ENCODE measurements around the gene UQCRC1.

UQCRC1 gene

DNA sequence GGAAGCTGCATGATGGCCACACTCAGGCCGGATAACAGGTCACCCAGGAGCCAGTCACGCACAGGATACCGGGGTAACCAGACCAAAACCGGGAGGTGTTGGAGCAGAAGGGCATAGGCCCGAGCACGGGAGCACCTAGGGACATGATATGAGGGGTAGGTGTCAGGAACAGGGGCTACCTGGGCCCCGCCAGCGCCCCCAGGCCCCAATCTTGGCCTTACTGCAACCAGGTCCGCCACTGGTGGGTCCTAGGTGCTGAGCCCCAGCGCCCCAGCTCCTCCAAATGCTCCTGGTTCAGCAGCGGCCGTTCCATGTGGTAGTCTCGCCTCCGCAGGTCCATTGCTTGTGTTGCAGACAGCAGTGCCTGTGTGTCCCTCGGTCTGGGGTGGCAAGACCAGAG, 23.8 kb upstream of the UQCRC1 start:
- no peak for DNase-seq

DNA sequence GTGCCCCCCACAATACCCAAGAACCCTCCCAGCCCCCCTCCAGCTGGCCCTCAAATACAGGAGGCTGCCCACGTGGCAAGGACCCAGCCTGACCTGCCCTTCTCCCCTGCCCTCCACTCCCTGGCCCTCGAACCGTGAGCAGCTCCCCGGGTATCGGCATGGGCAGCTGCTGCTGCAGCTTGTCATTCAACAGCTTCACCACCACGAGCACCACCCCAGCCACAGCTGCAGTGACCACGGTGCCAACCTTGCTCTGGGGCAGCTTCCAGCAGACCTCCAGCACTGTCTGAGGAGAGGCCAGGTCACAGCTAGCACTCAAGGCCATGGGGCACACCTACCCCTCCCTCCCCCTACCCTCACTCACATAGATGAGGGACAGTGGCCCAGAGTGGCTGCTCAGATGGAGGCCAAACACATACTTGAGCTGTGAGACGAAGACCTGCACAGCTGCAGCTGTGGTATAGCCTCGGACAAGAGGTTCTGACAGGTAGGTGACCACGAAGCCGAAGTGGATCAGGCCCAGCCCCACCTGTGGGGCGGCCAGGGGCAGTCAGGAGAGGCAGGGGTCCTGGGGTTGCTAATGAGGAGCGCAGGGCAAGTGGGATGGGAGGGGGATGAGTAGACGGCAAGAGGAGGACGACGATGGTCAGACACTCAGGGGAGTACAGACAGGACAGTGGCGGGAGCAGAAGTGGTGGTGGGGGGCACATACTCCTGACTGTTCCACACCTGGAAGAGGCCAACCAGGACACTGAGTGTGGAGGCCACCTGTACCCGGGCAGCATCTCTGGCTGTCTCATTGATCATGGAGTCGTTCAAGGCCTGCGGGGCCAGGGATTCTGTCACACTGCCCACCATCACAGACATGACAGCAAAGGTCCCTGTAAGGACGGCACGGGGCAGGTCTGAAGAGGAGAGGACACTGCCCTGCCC, 22.3 kb upstream of the UQCRC1 start:
- no peak for DNase-seq

DNA sequence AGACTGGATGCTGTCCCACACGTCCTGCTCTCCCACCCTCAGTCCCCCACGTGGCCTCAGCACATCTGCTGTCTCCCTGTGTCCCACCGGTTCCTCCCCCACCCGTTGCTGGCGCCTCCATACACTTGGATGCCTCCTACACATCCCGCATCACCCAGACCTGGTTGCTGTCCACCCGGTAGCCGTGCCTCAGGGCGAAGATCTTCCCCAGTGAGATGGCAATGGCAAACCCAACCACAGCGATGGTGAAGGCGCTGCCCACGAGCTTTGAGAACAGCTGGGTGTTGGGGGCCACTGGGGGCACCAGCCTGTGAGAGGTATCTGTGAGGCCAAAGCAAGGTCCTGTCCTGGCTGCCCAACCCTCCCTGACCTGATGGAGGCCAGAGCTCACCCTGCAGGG, 21.4 kb upstream of the UQCRC1 start:
- no peak for DNase-seq

DNA sequence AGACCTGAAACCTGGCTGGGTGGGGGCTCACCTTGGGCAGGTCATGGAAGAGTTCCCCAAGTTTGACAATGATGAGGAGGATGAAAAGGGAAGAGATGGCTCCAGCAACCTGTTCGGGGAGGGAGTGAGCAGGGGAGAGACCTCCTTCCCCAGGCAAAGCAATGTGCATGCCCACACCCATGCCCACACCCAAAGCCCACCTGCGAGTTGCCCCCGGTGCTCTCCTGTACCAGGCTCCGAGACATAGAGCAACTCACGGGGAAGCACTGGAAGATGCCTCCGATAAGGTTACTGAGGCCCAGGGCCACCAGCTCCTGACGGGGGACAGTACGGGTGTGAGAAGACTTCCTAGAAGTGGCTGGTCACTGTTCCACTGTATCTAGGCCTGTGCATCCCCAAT, 21.0 kb upstream of the UQCRC1 start:
- DNase-seq: no peak

DNA sequence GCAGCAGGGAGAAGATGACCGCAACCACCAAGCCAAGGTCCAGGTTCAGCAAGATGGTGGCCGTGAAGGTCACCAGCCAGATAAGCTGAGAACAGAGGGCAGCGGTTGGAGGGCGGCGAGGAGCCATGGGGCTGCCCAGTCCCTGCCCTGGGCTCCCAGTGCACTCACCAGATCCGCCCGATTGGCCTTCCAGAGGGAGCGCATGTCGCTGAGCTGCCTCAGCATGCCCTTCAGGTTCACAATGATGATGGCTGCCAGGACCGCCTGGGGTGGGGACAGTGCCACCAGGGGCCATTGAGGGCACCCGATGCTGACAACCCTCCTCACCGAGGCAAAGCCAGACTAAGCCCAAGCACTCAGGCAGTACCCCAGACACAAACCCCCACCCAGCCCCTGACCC, 20.4 kb upstream of the UQCRC1 start:
- no peak for DNase-seq

DNA sequence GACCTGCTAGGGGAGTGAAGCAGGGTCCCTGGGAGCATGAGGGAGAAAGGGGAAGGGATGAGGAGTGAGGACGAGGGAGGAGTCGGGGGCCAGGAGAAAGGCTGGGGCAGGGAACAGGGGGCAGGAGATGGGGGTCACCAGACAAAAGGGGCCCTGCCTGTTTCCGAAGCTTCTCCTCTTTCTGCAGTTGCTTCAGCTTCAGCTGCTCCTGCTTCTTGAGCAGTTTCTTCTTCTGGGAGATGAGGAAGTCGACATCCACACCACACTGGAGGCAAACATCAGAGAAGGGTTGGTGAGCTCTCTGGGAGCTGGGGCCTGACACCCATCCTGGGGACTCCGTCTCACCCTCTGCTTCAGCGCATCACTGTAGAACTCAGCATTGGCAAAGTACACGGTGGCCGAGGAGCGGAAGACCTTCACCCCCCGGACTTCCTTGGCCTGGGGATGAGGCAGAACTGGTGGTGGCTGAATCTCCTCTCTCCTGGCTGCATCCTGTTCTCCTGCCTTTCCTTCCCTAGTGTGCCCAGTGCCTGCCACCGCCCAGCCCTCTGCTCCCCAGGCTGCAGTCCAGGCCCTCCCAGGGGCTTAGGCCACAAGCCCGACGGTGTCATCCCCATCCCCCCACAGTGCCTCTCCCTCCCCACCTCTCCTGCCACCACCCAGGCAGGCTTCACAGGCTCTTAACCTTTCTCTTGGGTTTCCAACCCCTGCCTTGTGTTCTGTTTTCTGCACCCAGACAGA, 19.0 kb upstream of the UQCRC1 start:
- no peak for DNase-seq

DNA sequence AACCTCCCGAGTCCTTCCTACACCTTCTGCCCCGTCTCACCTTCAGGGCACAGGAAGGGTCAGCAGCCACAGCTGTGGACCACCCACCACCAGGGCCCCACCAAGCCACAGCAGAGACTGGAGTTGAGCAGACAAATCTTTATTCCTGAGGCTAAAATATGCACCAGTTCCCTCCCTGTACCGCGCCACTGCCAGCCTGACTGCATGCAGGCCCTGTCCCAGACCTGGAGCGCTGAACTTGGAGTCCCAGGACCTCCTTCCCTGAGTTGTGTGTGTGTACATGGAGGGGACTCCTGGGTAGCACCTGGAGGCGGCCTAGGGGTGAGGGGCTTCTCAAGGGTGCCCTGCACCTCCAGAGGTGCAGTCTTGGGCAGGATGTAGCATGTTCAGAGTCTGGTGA, 16.2 kb upstream of the UQCRC1 start:
- no peak for DNase-seq

DNA sequence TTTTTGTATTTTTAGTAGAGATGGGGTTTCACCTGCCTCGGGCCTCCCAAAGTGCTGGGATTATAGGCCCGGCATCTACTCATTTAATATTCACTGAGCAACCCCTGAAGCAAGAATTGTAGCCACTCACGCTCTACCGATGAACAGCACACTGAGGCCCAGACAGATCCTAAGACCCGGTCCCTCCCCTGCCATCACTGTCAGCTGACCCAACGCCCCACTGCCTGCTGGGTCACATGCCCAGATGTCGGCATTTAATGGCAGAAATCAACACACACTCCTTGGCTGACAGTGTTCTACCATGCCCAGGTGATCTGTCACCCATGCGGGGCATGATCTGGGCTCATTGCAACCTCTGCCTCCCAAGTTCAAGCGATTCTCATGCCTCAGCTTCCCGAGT, 15.3 kb upstream of the UQCRC1 start:
- no peak for DNase-seq

DNA sequence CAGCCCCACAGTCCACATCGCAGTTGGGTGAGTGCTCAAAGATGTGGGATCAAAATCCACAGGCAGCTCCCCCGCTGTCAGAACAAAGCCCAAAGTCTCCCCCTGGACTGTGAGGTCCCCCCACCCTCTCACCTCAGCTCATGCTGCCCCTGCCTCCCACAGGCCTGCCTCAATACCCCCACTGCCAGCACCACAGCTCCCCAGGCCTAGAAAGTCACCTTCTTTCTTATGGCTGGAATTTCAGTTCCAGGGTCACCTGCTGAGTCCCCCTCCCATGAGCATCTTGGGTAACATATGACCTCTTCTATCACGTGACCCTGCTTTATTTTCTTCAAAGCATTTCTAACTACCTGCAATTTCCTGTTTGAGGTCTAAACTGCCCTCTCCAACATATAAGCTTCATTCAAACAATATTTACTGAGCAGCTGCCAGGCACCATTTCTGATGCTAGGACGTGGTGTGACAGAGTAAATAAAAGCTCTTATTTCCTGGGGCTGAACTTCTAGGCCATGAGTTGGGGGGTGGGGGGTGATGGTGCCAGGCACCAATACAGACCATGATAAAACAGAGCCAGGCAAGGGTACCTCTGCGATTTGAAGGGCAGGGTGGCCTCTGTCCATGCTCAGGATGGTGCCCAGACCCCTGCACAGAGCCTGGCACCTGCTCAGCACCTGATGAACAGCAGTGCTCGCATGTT, 14.6 kb upstream of the UQCRC1 start:
- peak; percentile 78 for DNase-seq

DNA sequence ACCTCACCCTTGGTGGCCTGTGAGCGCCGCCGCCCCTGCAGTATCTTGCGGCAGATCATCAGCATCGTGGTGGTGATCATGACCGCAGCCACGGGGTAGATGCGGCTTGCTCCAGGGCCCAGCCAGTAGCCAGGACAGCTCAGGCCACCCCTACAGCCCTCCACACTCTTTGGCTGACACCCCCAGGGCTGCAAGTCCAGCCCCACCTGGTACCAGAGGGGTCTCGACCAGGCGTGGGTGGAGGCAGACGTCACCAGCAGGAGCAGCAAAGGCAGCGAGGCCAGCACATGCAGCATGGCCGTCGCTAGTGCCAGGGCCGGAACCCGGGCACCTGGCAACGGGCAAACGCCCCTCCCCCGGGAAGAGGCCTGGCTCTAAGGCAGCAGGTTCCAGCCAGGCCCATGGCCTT, 12.0 kb upstream of the UQCRC1 start, which contains the start of gene TMEM89:
TSS of gene TMEM89 (minus strand) at position 309 of the 409 bp plus-strand sequence. CDS start at position 296, 13 bp downstream.
- no peak for DNase-seq

DNA sequence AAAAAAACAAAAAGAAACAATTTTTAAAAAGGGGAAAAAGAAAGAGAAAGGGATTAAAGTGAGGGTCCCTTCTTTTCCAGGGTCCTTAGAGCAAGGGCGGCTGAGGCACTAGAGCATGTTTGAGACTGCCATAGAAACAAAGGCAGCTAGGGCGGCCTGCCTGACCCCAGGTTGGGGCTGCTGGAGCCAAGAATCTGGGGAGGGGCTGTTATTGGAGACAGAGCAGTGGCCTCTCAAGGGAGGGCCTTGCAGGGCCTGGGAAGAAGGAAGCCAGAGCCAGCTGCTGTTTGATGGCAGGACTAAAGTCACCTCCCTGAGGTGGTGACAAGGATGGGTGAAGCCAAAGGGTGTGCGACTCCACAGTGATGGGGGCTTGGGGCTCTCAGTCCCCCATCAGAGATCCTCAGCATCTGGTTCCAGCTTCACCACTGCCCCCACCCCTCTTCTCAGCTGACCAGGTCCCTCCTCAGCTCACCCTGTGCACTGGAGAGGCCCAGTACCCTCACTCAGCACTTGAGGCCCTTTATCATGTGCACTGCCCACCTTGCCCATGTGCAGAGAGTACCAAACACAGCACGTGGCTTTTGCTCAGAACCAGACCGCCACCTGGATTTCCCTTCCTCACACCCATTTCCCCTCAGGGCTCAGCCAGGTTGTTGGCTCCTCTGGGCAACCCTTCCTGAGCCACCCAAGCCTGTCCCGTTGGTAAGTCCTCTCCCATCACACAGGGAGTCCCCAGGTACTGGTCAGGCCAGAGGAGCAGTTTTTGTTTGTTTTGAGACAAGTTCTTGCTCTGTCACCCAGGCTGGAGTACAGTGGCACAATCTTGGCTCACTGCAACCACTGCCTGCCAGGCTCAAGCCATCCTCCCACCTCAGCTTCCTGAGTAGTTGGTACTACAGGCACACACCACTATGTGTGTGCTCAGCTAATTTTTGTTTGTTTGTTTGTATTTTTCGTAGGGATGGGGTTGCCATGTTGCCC, 10.4 kb upstream of the UQCRC1 start:
- DNase-seq: no peak

DNA sequence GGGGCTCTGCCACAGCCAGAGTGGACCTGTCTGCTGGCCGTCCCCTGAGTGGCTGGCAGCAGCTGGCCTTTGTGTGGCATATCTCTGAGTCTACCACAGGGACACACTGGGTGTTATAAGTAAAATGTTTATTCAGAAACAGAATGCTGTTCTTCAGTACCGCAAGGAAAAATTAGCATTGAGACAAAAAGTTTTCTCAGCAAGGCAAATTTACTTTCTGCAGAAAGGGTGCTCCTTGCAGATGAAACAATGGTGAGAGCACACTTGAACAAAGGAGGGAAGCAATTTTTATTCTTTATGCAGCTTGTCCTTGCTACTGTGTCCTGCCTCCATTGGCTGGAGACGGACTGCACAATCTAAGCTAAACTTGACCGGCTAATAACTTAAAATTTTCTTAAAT, 8.1 kb upstream of the UQCRC1 start:
- no peak for DNase-seq

DNA sequence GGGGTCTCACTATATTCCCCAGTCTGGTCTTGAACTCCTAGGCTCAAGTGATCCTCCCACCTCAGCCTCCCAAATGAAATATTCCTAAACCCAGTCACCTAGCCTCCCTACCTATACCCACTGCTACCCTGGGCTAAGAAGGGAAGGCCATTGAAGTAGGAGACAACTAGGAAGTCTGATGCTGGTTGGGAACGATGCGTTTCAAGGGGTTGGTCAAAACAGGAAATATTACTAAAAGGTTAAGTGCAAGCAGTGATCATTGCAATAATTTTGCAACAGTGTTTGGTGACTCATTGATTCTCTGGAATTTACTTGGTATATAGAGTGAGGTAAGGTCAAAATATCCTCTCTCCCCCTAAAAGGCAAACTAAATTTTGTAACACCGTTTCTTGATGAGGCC, 4.6 kb upstream of the UQCRC1 start:
- no peak for DNase-seq

DNA sequence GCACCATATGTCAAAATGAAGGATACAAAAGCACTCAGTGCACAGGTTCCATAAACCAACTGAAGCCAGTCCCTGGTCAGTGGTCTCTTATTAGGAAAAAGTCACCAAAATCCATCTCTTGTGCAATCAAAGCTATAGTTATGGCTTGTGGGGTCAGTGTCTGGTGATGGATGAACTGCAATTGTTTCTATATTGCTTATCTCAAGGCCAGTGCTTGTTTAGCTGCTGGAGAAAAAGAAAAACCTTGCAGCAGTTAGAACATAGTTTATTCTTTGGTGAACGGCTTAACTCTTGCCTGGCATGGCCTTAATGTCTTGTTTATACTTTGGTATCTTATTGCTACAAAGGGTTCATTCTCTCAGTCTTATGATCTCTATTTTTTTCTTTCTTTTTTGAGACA, 2.9 kb upstream of the UQCRC1 start:
- DNase-seq: no peak

DNA sequence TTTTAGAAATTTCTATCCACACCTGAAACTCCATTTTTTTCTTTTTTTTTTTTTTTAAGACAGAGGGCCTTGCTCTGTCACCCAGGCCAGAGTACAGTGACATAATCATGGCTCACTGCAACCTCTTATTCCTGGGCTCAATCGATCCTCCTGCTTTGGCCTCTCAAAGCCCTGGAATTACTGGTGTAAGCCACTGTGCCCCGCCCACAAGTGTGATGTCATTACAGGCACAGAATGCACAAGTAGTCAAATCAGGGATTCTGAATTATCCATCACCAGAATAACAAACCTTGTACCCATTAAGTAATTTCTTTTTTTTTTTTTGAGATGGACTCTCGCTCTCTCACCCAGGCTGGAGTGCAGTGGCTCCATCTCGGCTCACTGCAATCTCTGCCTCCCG, 1.9 kb downstream of the UQCRC1 start:
- DNase-seq: peak; percentile 13

DNA sequence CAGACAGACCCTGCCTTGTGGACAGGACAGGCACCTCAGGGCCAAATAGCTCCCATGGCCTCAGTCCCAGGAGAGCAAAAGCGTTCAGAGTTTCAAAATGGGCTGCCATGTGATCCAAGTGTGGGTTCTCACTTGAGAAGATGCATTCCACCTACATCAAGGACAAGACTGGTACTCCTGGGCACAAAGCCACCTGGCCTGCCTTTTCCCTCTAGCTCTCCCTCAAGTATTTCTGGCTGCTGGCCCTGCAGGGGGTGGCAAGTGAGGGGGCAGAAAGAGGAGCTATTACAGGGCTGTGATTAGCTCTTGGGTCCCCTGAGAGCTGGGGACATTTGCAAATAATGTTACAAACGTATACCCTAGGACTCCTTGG, 7.8 kb downstream of the UQCRC1 start:
- DNase-seq: no peak

DNA sequence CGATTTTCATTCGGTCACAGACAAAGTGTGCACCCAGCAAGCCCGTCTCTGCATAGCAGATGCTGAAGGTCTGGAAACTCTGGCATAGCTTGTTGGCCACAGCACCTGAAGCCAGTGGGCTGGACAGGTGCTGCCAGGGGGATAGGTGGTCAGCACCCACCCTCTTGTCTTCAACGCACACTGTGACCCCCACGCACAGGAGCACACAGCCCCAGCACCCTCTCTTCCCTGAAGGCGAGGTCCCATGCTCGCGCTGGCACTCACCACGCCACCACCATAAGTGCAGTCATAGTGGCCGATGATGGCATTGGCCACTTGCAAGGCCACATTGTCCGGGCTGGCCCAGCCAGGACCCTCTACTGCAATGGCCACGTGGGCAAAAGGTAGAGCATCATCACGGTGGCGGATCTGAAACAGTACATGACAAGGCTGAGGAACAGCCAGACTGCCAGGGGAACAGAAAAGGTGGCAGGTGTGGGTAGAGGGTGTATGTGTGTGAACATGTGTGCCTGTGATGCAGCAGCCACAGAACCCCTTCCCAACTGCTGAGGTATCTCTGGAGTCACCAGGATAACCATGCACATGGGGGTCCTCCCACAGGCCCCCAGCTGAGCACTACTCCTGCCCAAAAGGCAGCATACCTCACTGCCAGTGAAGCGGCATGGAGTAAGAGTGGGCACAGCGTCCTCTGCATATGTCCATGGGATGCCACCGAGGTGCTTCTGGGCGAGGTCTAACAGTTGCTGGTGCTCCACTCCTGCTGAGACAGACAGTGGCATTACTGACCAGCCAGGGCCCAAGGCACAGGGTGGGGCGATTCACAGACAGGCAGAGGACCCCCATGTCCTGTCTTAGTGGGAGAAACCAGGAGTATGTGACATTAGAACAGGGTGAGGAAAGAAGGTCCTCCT, 8.5 kb downstream of the UQCRC1 start:
- DNase-seq: no peak

DNA sequence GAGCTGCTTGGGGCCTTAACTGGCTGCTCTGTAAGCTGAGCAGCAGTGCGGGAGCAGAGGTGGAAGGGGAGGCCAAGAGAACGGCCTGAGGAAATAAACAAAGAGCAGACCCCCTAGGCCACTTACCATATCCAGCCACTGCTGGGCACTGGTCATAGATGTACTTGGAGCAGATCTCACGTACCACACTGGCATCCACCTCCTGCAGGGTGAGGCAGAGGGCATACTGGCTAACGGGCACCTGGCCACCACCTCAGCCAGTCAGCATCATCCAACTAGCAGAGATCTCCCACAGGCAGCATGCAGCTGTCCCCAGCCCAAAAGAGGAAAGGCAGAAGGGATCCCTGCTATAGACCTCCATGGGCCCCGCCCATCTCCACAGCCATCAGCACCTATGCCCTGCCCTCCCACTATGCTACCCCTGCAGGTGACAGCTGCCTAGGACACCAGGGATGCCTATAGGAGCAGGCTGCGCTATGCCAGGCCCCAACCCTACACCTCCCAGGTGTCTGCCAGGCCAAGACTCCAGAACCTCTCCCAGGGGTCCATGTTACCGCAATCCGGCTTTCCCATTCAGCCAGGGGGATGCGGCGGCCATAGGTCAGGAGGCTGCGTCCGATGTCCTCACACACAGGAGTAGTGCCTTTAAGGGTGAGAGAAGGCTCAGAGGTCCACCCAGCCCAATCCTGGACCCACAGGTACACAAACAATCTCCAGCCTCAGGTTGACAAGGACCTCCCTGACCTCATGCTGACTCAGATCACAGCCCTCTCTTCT, 9.7 kb downstream of the UQCRC1 start:
- DNase-seq: no peak

DNA sequence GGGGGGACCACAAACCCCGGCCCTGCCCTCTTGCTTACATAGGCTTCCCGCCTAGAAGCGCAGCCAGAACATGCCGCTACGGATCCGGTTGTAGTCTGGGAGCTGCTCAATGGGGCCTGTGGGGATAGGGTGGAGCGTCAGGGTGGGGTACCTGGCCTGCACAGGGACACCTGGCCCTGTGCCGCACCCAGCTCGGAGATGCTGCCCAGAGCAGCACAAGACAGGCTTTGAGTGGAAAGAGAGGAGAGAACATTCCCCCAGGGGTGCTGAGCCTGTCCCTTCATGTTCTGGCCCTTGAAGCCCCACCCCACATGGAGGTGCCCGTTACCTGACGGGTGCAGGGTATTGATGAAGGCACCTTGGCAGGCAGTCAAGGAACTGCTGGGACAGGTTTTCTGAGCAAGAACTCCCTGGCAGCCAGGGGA, 10.4 kb downstream of the UQCRC1 start:
- no peak for DNase-seq

DNA sequence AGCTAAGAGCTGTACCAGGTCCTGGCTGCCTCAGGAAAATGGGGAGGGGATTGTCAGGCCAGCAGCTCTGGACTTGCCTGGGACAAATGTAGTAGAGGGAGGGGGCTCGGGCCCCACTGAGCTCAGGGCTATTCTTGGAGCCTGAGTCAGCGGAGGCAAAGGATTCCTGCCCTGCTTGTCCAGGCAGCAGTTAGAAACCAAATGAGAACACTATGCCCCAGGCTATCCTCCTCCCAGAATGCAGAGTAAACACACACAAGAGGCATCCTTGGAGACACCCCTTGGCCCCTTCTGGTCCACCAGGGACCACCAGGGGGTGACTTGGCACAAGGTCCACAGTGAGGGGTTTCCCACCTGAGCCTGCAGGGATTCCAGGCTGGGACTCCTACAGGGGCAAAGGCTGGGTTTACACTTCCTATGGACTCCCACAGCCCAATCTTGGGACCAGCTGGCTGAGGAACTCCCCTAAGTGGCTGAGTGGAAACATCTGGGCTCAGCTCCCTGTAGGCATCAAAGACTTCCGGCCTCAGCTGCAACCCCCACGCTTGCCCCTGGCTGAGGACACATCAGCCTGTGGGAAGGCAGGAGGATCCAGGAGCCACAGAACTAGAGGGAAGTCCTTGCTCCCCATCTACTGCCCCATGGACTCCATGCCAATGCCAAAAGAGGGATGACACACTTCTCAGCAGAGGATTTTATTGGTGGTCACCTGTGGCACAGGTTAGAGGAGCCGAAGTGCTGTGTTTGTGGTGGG, 10.9 kb downstream of the UQCRC1 start:
- no peak for DNase-seq
